Adrenal gland (tissue), 12 donors: Measurements from ENCODE around the gene ZNF397. TPM values are rescaled to one million over a fixed set of nuclear protein-coding genes. Genes with fewer than 3 reads are reported as not detected.

Experiments used
- DNase-seq, 7 donors: peaks; one replicate each; pipeline ENCODE4 v3.0.0-alpha.2; 2019 to 2020
- H3K27ac ChIP-seq, 5 donors: fragments of 200-600 bp; sonication (generic) in 4 of 5; 1 replicate in 3 of 5; 2 replicates in 2 of 5; pipeline versions ENCODE4 v1.5.1 to v1.8.0; 2016 to 2020; ENCODE audit warnings: mild to moderate bottlenecking in 1 of 5
- H3K27me3 ChIP-seq: fragments of 200-600 bp; 2 replicates; pipeline ENCODE4 v1.8.0; 2021
- H3K36me3 ChIP-seq, 2 donors: fragments of 200-600 bp; replicated peaks in 1 of 2; 1 replicate in 1 of 2; 2 replicates in 1 of 2; pipeline versions ENCODE4 v1.5.1 to v1.8.0; 2018 to 2022
- H3K4me1 ChIP-seq, 2 donors: fragments of 200-600 bp; replicated peaks in 1 of 2; 1 replicate in 1 of 2; 2 replicates in 1 of 2; pipeline versions ENCODE4 v1.5.1 to v1.8.0; 2018 to 2021
- H3K4me3 ChIP-seq, 4 donors: fragments of 200-600 bp; sonication (generic) in 3 of 4; one replicate each; pipeline ENCODE4 v1.5.1; 2016 to 2018
- H3K9me3 ChIP-seq, 3 donors: fragments of 200-600 bp; sonication (generic) in 1 of 3; replicated peaks in 1 of 3; 1 replicate in 2 of 3; 2 replicates in 1 of 3; pipeline versions ENCODE4 v1.5.1 to v1.8.0; 2016 to 2021
- POLR2A ChIP-seq, 2 donors: fragments of 450-650 bp; IDR thresholded peaks; one replicate each; pipeline ENCODE4 v1.6.1; 2017; ENCODE audit warnings: antibody characterized with exemption in 2 of 2, mild to moderate bottlenecking in 2 of 2, moderate library complexity in 1 of 2
- WGBS, 4 donors: extraction: QIAGEN DNeasy Blood & Tissue Kit in 2 of 4; methylation state at CpG; one replicate each; pipeline versions ENCODE4 v1.1.5 to v1.1.7; 2013 to 2017; 5-methylcytosine and 5-hydroxymethylcytosine counted together
- intact Hi-C, 2 donors: fragments of 100-400 bp; cut with DNase I; formaldehyde crosslinking; loops; one replicate each; pipeline versions ENCODE4 v1.14.1 to v1.15.0; 2022 to 2023
- polyA plus RNA-seq, 3 donors: library from polyadenylated mRNA; stranded (reverse); fragments of 200-250 nt in 2 of 3; fragments of 350-450 nt in 1 of 3; fragmentation: Illumina TruSeq in 1 of 3; extraction: RNeasy Lipid Tissue Mini Kit (QIAGEN cat#74804) in 1 of 3; gene quantifications; one replicate each; pipeline ENCODE4 v1.2.3, GENCODE V29; 2013 to 2014
- total RNA-seq, 9 donors: library from RNA; depleted of rRNA in 4 of 9; stranded (reverse); fragments of >200 nt in 4 of 9; fragments of 120-200 nt in 1 of 9; fragmentation: NEBNext Ultra II Directional in 1 of 9; extraction: Animal tissue kit (Norgen Biotek cat#: 25700) in 1 of 9; gene quantifications; one replicate each; pipeline versions ENCODE4 v1.1.0 to v1.2.4, GENCODE V29; 2013 to 2023
- TF ChIP-seq, protein P1 (sequence below), 6 experiments: fragments of 450-650 bp in 4 of 6; fragments of 200-600 bp in 2 of 6; sonication (generic) in 1 of 6; IDR thresholded peaks; 1 replicate in 5 of 6; 2 replicates in 1 of 6; pipeline versions ENCODE4 v1.5.1 to v1.8.0; 2016 to 2021; ENCODE audit warnings: antibody characterized with exemption in 6 of 6, mild to moderate bottlenecking in 2 of 6, moderate library complexity in 1 of 6
- donor health status: healthy with polysubstance abuse.
- donor health status: Bipolar disorder and iron deficiency.
- donor health status: DM: yes; HTN: yes; CAD: no.
- donor health status: DM: no; HTN: no; CAD: no.
- donor health status: DM: no; HTN: no; CAD: no.
- donor health status: DM: yes; HTN: yes; CAD: no.

ZNF397 gene
- total and polyA plus RNA-seq, 12 donors = 11.7 to 38.1 (median 28.9) TPM

DNA sequence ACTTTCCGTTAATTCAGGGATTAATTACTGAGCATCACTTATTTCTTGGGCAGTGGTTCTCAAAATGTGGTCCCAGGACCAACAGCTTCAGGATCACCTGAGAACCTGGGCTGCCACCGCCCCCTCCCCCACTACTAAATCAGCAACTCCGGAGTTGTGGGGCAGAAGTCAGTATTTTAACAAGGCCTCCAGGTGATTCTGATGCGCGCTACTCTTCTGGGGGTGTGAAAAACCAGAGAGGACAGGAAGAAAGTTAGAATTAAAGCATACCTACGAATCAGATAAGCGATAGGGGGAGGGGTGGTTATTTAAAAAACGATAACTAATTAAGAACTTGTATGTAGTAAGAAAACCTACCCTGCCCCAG lies 48.9 kb downstream of the ZNF397 start:
- Histone ChIP-seq H3K4me3 (peak overlapping the region; percentile 56 to 80 (median 71)), H3K36me3 (no peaks in the 10 kb centered on the region), H3K4me1 (peaks cover 18 to 40% of the 10 kb centered on the region in 2 donors), H3K9me3 (peaks cover 0 to 3% (median 0%) of the 10 kb centered on the region in 3 donors), H3K27me3 (no peaks in the 10 kb centered on the region), H3K27ac (peak overlapping the region; percentile 23 to 94 (median 86))
- DNase-seq = peak in 5 of 7 donors; percentile 32 to 51 (median 42)
- TF ChIP-seq, protein P1, sequence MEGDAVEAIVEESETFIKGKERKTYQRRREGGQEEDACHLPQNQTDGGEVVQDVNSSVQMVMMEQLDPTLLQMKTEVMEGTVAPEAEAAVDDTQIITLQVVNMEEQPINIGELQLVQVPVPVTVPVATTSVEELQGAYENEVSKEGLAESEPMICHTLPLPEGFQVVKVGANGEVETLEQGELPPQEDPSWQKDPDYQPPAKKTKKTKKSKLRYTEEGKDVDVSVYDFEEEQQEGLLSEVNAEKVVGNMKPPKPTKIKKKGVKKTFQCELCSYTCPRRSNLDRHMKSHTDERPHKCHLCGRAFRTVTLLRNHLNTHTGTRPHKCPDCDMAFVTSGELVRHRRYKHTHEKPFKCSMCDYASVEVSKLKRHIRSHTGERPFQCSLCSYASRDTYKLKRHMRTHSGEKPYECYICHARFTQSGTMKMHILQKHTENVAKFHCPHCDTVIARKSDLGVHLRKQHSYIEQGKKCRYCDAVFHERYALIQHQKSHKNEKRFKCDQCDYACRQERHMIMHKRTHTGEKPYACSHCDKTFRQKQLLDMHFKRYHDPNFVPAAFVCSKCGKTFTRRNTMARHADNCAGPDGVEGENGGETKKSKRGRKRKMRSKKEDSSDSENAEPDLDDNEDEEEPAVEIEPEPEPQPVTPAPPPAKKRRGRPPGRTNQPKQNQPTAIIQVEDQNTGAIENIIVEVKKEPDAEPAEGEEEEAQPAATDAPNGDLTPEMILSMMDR (IDR thresholded peaks at IDR 0.05) = no peak
- TF ChIP-seq POLR2A (IDR thresholded peaks at IDR 0.05) = no peak
- WGBS, 4 donors = 0 to 1% (median 0%) methylated on average over 8 of the region's 8 CpGs
- intact Hi-C loops = no loop called here

DNA sequence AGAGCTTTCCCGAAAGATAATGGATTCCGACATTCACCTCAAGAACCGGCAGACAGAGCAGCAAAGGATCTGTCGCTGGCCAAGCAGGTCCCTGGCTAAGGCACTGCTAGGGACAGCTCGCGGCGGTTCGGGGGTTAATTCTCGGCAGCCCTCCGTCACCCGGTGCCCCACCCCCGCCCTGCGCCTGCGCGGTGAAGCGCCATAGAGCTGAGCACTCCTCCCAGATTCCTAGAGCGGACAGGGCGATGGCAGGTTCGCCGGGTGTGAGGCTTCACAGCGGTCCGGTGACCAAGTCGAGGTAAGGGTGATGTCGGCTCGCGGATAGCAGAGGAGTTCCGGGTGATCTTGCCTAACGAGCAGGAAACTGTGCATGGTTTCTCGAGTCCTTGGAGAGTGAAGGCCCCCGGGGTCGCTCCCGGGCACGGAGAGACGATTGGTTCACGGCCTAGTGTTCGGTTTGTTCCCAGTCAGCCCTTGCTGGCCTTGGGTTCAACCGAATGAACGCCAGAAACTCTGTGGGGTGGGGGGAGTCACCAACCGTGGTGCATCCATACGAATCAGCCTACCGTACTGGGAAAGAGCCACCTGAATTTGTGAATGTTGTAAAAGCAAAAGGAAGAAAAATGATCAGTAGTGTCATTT lies 49.4 kb downstream of the ZNF397 start, which contains the start of gene ZSCAN30:
ZSCAN30 (minus strand) TSS at position 136 of the 642 bp plus-strand sequence. CDS start 25,877 bp downstream, outside the sequence.
- Histone ChIP-seq H3K27ac (peak within 1 kb of the TSS; percentile 23 to 94 (median 86)), H3K9me3 (peaks cover 0 to 3% (median 0%) of the 10 kb centered on the region in 3 donors), H3K4me3 (peak within 1 kb of the TSS; percentile 56 to 80 (median 71)), H3K4me1 (peaks cover 18 to 40% of the 10 kb centered on the region in 2 donors), H3K27me3 (no peaks in the 10 kb centered on the region), H3K36me3 (no peaks in the 10 kb centered on the region)
- TF ChIP-seq, protein P1 (IDR thresholded peaks at IDR 0.05) = no peak
- TF ChIP-seq POLR2A (IDR thresholded peaks at IDR 0.05) = peak; percentile 43 to 91
- DNase-seq = peak; percentile 95 to 98 (median 96)
- intact Hi-C loops = no loop called here
- 0% methylated on average over 21 to 41 of the region's 41 CpGs for WGBS, 4 donors

DNA sequence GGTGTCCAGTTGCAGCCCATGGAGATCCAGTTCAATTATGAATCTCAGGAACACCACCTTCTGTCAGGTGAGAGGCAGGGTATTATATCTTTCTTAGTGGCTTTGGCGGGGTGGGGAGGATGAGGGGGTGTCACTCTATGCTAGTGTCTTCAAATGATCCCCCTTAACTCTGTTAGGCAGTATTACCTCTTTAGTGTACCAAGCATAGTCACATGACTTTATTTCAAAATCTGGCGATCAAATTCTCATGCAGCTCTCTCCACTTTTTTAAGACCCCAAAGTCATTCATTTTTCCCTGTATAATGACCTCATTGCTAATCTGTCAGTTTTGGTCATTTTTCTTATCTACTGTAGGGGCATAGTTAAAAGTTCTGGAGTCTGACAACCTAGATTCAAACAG lies 50.3 kb downstream of the ZNF397 start:
- no peaks in the 10 kb centered on the region for H3K36me3 ChIP-seq
- H3K4me1 ChIP-seq = peaks cover 18 to 40% of the 10 kb centered on the region in 2 donors
- intact Hi-C loops = no loop called here
- WGBS, 4 donors = 81 to 95% (median 86%) methylated on average over 2 of the region's 2 CpGs
- peaks cover 0 to 2% (median 0%) of the 10 kb centered on the region in 3 donors for H3K9me3 ChIP-seq
- H3K27ac ChIP-seq = peak overlapping the region in 2 of 5 donors; percentile 85 to 89
- H3K27me3 ChIP-seq = no peaks in the 10 kb centered on the region
- DNase-seq = no peak
- TF ChIP-seq POLR2A (IDR thresholded peaks at IDR 0.05) = no peak
- TF ChIP-seq, protein P1 (IDR thresholded peaks at IDR 0.05) = no peak
- H3K4me3 ChIP-seq = peak overlapping the region in 2 of 4 donors; percentile 75 to 80

DNA sequence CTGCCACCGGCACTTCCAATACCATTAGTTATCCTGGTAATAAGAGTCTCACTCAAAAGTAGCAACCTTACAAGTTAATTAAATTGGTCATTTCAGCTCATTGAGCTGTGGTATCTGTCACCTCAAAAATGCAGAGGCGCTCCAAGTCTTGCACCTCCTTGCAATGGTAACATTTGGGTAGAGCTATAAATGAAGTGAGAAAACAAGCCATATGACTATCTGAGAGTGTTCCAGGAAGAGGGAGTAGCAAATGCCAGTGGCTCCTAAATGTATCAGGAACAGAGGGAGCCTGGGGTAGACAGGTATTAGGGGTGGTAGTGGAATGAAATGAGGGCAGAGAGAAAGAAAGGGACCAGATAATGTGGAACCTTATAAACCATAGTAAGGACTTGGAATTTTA lies 55.2 kb downstream of the ZNF397 start:
- 94 to 100% (median 97%) methylated on average over 2 of the region's 2 CpGs for WGBS, 4 donors
- H3K27ac ChIP-seq = no peak overlapping the region
- DNase-seq = no peak

More for the DNA sequence above, 55.2 kb downstream of the ZNF397 start:
- no peak for TF ChIP-seq POLR2A (IDR thresholded peaks at IDR 0.05)
- TF ChIP-seq, protein P1 (IDR thresholded peaks at IDR 0.05) = no peak
- Histone ChIP-seq H3K4me1 (peaks cover 9 to 30% of the 10 kb centered on the region in 2 donors), H3K4me3 (no peak overlapping the region), H3K36me3 (no peaks in the 10 kb centered on the region), H3K9me3 (peaks cover 0 to 18% (median 2%) of the 10 kb centered on the region in 3 donors), H3K27me3 (no peaks in the 10 kb centered on the region)
- intact Hi-C loops = no loop called here
